ENCODE data around the gene PSG1. TPM values are rescaled to one million over a fixed set of nuclear protein-coding genes. Genes with fewer than 3 reads are reported as not detected.
"Not testable (repeated sequence)": the region's sequence is repeated elsewhere in the genome, so short reads cannot be mapped to it uniquely, and the experiment has no call there.

PSG1 gene
- total RNA-seq, result not detected

GRCh38 chr19:42879613-42880012 lies at the start of gene PSG1:
TSS of gene PSG1 (minus strand) at chr19:42879713. CDS start at chr19:42879581, 132 bp downstream.
- Histone ChIP-seq H3K27me3 (no peaks in the 10 kb centered on the region), H3K4me3 (no peak within 1 kb of the TSS), H3K27ac (no peak within 1 kb of the TSS), H3K4me1 (no peaks in the 10 kb centered on the region), H3K36me3 (no peaks in the 10 kb centered on the region), H3K9me3 (no peaks in the 10 kb centered on the region)
- intact Hi-C loops (cut with DNase I; ENCODE audit: low total_unique reads), result no loop called here
- DNase-seq, result no peak
- TF ChIP-seq CTCF (IDR thresholded peaks at IDR 0.05) (no peak), POLR2A (IDR thresholded peaks at IDR 0.05) (no peak)

- Histone ChIP-seq H3K27me3 (no peaks in the 10 kb centered on the region), H3K36me3 (no peaks in the 10 kb centered on the region), H3K27ac (no peak overlapping the region), H3K9me3 (no peaks in the 10 kb centered on the region), H3K4me1 (no peaks in the 10 kb centered on the region), H3K4me3 (no peak overlapping the region)
- no peak for TF ChIP-seq POLR2A (IDR thresholded peaks at IDR 0.05)
- TF ChIP-seq CTCF (IDR thresholded peaks at IDR 0.05), result no peak
- intact Hi-C loops (cut with DNase I; ENCODE audit: low total_unique reads), result no loop called here
- DNase-seq, result no peak
Observed at GRCh38 chr19:42928896-42929295, 49.4 kb upstream of the PSG1 start.

GRCh38 chr19:42926781-42927180 lies 47.3 kb upstream of the PSG1 start:
- intact Hi-C loops (cut with DNase I; ENCODE audit: low total_unique reads), result no loop called here

GRCh38 chr19:42923106-42923505 lies 43.6 kb upstream of the PSG1 start:
- H3K4me3 ChIP-seq; intact Hi-C loops (cut with DNase I; ENCODE audit: low total_unique reads); H3K9me3 ChIP-seq; H3K27ac ChIP-seq; DNase-seq; H3K27me3 ChIP-seq; H3K4me1 ChIP-seq; H3K36me3 ChIP-seq: not testable (repeated sequence)

More at GRCh38 chr19:42926781-42927180, 47.3 kb upstream of the PSG1 start:
- Histone ChIP-seq H3K9me3 (no peaks in the 10 kb centered on the region), H3K27me3 (no peaks in the 10 kb centered on the region), H3K4me3 (no peak overlapping the region), H3K36me3 (no peaks in the 10 kb centered on the region), H3K4me1 (no peaks in the 10 kb centered on the region), H3K27ac (no peak overlapping the region)
- no peak for DNase-seq
- no peak for TF ChIP-seq POLR2A (IDR thresholded peaks at IDR 0.05)
- TF ChIP-seq CTCF (IDR thresholded peaks at IDR 0.05), result no peak

- H3K9me3 ChIP-seq; H3K4me3 ChIP-seq; H3K27me3 ChIP-seq; intact Hi-C loops (cut with DNase I; ENCODE audit: low total_unique reads); DNase-seq; H3K4me1 ChIP-seq; H3K36me3 ChIP-seq; H3K27ac ChIP-seq: not testable (repeated sequence)
Observed at GRCh38 chr19:42920971-42921370, 41.5 kb upstream of the PSG1 start.

GRCh38 chr19:42919757-42920079 lies 40.2 kb upstream of the PSG1 start:
- Histone ChIP-seq H3K9me3 (no peaks in the 10 kb centered on the region), H3K4me1 (no peaks in the 10 kb centered on the region), H3K4me3 (no peak overlapping the region), H3K36me3 (no peaks in the 10 kb centered on the region), H3K27ac (no peak overlapping the region), H3K27me3 (no peaks in the 10 kb centered on the region)
- intact Hi-C loops (cut with DNase I; ENCODE audit: low total_unique reads), result no loop called here
- no peak for TF ChIP-seq CTCF (IDR thresholded peaks at IDR 0.05)
- TF ChIP-seq POLR2A (IDR thresholded peaks at IDR 0.05), result no peak
- DNase-seq, result no peak

GRCh38 chr19:42919070-42919756 lies 39.7 kb upstream of the PSG1 start:
- H3K4me3 ChIP-seq; H3K4me1 ChIP-seq; intact Hi-C loops (cut with DNase I; ENCODE audit: low total_unique reads); DNase-seq; H3K9me3 ChIP-seq; H3K36me3 ChIP-seq; H3K27ac ChIP-seq; H3K27me3 ChIP-seq: not testable (repeated sequence)

DNA sequence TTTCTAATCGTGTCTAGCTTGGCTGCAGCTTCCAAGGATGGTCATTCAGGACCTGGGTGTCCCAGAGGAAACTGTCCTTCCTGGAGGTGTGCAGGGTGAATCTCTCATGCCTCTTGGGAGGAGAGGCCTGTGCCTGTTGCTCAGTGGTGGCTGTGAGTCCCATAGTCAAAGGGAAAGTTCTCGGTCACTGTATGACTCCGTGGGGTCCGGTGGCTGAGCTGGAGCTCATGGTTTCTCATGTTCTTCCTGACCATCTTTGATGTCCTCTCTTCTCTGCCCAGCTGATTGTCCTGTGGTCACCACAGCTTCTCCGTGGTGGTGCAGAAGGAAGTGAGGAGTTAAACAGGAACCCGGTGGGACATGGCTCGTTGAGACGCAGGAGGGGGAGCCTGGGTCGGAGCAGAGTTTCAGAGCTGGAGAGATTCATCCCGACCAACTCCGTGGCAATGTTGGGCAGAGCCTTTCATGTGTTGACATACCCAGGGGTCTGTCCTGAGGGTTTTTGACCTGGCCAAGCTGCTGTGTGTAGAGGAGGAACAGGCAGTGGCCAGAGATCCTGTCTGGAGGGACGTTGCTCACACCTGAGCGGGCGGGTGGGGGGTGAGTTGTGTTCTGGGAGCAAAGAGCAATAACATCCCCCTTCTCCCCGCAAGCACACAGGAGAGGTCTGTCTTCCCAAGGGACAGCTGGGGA lies 39.0 kb upstream of the PSG1 start:
- H3K4me3 ChIP-seq; H3K9me3 ChIP-seq; intact Hi-C loops (cut with DNase I; ENCODE audit: low total_unique reads); H3K27ac ChIP-seq; H3K36me3 ChIP-seq; DNase-seq; H3K4me1 ChIP-seq; H3K27me3 ChIP-seq: not testable (repeated sequence)

- DNase-seq; H3K27ac ChIP-seq; intact Hi-C loops (cut with DNase I; ENCODE audit: low total_unique reads); H3K4me3 ChIP-seq; H3K9me3 ChIP-seq; H3K4me1 ChIP-seq; H3K36me3 ChIP-seq; H3K27me3 ChIP-seq: not testable (repeated sequence)
Observed at GRCh38 chr19:42917634-42918033, 38.1 kb upstream of the PSG1 start, which contains the start of gene PSG6. TSS of gene PSG6 (minus strand) at chr19:42917894. CDS start at chr19:42917792, 102 bp downstream.
